ENCODE measurements around the gene SERPINB2. TPM values are rescaled to one million over a fixed set of nuclear protein-coding genes. Genes with fewer than 3 reads are reported as not detected.

The SERPINB2 gene
- total and polyA plus RNA-seq, 2 donors (not counting 1 experiment from before 2014, with no cell fraction given), result 0.25 to 1.4 TPM

DNA sequence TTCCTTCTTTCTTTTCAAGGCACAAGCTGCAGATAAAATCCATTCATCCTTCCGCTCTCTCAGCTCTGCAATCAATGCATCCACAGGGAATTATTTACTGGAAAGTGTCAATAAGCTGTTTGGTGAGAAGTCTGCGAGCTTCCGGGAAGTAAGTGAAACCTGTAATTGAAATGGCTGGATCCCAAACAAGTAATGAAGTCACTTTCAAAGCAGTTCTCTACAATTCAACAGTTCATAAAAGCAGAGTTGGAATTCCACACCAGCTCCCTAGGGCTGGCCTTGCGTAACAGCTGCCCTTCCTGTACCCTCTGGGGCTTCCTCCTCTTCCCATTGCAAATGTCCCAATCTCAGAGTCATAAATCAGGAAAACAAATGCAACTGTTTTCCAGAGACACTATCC is 9.6 kb downstream of the SERPINB2 start:
- intact Hi-C loops (cut with micrococcal nuclease), result no loop called here
- ChIA-PET CTCF (no interaction called here), POLR2A (no interaction called here)
- Mint-ChIP-seq H3K4me3 (no peak overlapping the region), H3K4me1 (no peaks in the 10 kb centered on the region), H3K27ac (no peak overlapping the region), H3K9me3 (ENCODE audit: insufficient read depth) (no peaks in the 10 kb centered on the region), H3K27me3 (peaks cover 4% of the 10 kb centered on the region)
- ATAC-seq (ENCODE audit: low read depth) (no peak), DNase-seq (no peak)
- Histone ChIP-seq H3K79me2 (ENCODE audit: control insufficient read depth, insufficient read depth, low read length) (no peaks in the 10 kb centered on the region), H3K27me3 (replicated peaks in 1 of 4; ENCODE audit: control extremely low read depth in 1 of 4, control insufficient read depth in 3 of 4, insufficient read depth in 4 of 4, low read length in 3 of 4) (no peaks in the 10 kb centered on the region), H4K20me1 (ENCODE audit: control insufficient read depth, insufficient read depth, low read length, poor library complexity, severe bottlenecking) (no peaks in the 10 kb centered on the region), H3K9ac (ENCODE audit: low read length) (no peak overlapping the region), H3K4me2 (replicated peaks; ENCODE audit: low read depth, low read length, poor library complexity, severe bottlenecking) (no peak overlapping the region), H3K4me3 (ENCODE audit: control extremely low read depth in 1 of 5, extremely low read depth in 1 of 5, insufficient read depth in 1 of 5, low read depth in 2 of 5, low read length in 4 of 5) (no peak overlapping the region), H2AFZ (ENCODE audit: insufficient read depth, low read depth, low read length, poor library complexity, severe bottlenecking) (no peak overlapping the region), H3K36me3 (replicated peaks in 1 of 2; ENCODE audit: control extremely low read depth in 1 of 2, control insufficient read depth in 1 of 2, extremely low read depth in 1 of 2, insufficient read depth in 2 of 2, low read length in 1 of 2) (no peaks in the 10 kb centered on the region), H3K9me3 (ENCODE audit: control extremely low read depth in 1 of 3, control insufficient read depth in 2 of 3, insufficient read depth in 1 of 3, low read length in 2 of 3) (no peaks in the 10 kb centered on the region), H3K27ac (ENCODE audit: low read length in 2 of 2) (no peak overlapping the region), H3K4me1 (ENCODE audit: control insufficient read depth in 2 of 2, insufficient read depth in 2 of 2, low read length in 2 of 2) (no peaks in the 10 kb centered on the region)
- TF ChIP-seq EZH2 (IDR thresholded peaks at IDR 0.05; ENCODE audit: borderline replicate concordance, insufficient read depth, low read depth, low read length, poor library complexity, severe bottlenecking), result no peak
- no peak for TF ChIP-seq CTCF (IDR thresholded peaks at IDR 0.05)
- WGBS (ENCODE audit: insufficient coverage), result 100% methylated on average over 1 of the region's 4 CpGs

DNA sequence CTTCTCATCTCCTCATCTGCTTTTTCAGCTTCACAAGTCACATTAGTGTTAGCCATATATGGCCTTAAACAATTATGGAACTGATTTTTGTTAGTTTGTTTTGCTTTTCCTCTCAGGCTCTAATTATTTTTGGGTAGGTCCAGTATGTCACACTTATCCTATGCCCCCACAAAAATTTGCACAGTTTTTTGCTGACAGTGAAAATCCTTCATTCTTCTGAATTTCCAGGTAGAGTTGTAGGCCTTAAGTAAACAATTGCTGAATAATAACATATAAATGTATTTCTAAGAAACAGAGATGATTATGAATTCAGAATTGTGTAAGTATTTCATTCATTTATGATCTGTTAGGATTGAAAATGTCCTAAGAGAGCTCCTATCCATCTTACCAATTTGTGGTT is 11.7 kb downstream of the SERPINB2 start:
- Histone ChIP-seq H3K27me3 (replicated peaks in 1 of 4; ENCODE audit: control extremely low read depth in 1 of 4, control insufficient read depth in 3 of 4, insufficient read depth in 4 of 4, low read length in 3 of 4) (no peaks in the 10 kb centered on the region), H2AFZ (ENCODE audit: insufficient read depth, low read depth, low read length, poor library complexity, severe bottlenecking) (no peak overlapping the region), H3K36me3 (replicated peaks in 1 of 2; ENCODE audit: control extremely low read depth in 1 of 2, control insufficient read depth in 1 of 2, extremely low read depth in 1 of 2, insufficient read depth in 2 of 2, low read length in 1 of 2) (no peaks in the 10 kb centered on the region), H3K9ac (ENCODE audit: low read length) (no peak overlapping the region), H3K9me3 (ENCODE audit: control extremely low read depth in 1 of 3, control insufficient read depth in 2 of 3, insufficient read depth in 1 of 3, low read length in 2 of 3) (no peaks in the 10 kb centered on the region), H3K4me1 (ENCODE audit: control insufficient read depth in 2 of 2, insufficient read depth in 2 of 2, low read length in 2 of 2) (no peaks in the 10 kb centered on the region), H3K4me2 (replicated peaks; ENCODE audit: low read depth, low read length, poor library complexity, severe bottlenecking) (no peak overlapping the region), H3K4me3 (ENCODE audit: control extremely low read depth in 1 of 5, extremely low read depth in 1 of 5, insufficient read depth in 1 of 5, low read depth in 2 of 5, low read length in 4 of 5) (no peak overlapping the region), H3K79me2 (ENCODE audit: control insufficient read depth, insufficient read depth, low read length) (no peaks in the 10 kb centered on the region), H3K27ac (ENCODE audit: low read length in 2 of 2) (no peak overlapping the region), H4K20me1 (ENCODE audit: control insufficient read depth, insufficient read depth, low read length, poor library complexity, severe bottlenecking) (no peaks in the 10 kb centered on the region)
- H3K4me1 Mint-ChIP-seq, result no peaks in the 10 kb centered on the region
- TF ChIP-seq EZH2 (IDR thresholded peaks at IDR 0.05; ENCODE audit: borderline replicate concordance, insufficient read depth, low read depth, low read length, poor library complexity, severe bottlenecking) (no peak), CTCF (IDR thresholded peaks at IDR 0.05) (no peak)
- DNase-seq (no peak), ATAC-seq (ENCODE audit: low read depth) (no peak)
- intact Hi-C loops (cut with micrococcal nuclease), result no loop called here
- H3K27me3 Mint-ChIP-seq, result peaks cover 7% of the 10 kb centered on the region
- H3K4me3 Mint-ChIP-seq, result no peak overlapping the region
- POLR2A ChIA-PET, result no interaction called here
- no peaks in the 10 kb centered on the region for H3K9me3 Mint-ChIP-seq (ENCODE audit: insufficient read depth)
- CTCF ChIA-PET, result no interaction called here
- no peak overlapping the region for H3K27ac Mint-ChIP-seq
